Loucy (cell line): ENCODE measurements around the gene FAT1.

Source experiments
- H2AFZ ChIP-seq: fragments of 200-600 bp; sonication (generic); 2 replicates; pipeline ENCODE4 v1.6.0; 2016; ENCODE audit warnings: antibody characterized with exemption, mild to moderate bottlenecking, low read length, moderate library complexity
- H3F3A ChIP-seq: fragments of 200-600 bp; 2 replicates; pipeline ENCODE4 v1.6.0; 2016; ENCODE audit warnings: antibody characterized with exemption, low read depth, mild to moderate bottlenecking
- H3K27me3 ChIP-seq: fragments of 200-600 bp; sonication (generic); 2 replicates; pipeline ENCODE4 v1.6.1; 2014; ENCODE audit warnings: low read length, mild to moderate bottlenecking; ENCODE audit not compliant: insufficient read depth, poor library complexity, severe bottlenecking
- H3K36me3 ChIP-seq: fragments of 200-600 bp; sonication (generic); 2 replicates; pipeline ENCODE4 v1.6.1; 2016; ENCODE audit warnings: low read length; ENCODE audit not compliant: insufficient read depth
- H3K4me1 ChIP-seq: fragments of 200-600 bp; sonication (generic); 2 replicates; pipeline ENCODE4 v1.5.1; 2014; ENCODE audit warnings: low read length, mild to moderate bottlenecking; ENCODE audit not compliant: insufficient read depth, poor library complexity, severe bottlenecking
- H3K4me2 ChIP-seq: fragments of 200-600 bp; sonication (generic); 2 replicates; pipeline ENCODE4 v1.6.0; 2014; ENCODE audit warnings: antibody characterized with exemption, low read length, low read depth, mild to moderate bottlenecking; ENCODE audit not compliant: poor library complexity, severe bottlenecking
- H3K4me3 ChIP-seq: fragments of 200-600 bp; sonication (generic); 2 replicates; pipeline ENCODE4 v1.5.1; 2014; ENCODE audit warnings: low read length, mild to moderate bottlenecking, mixed read lengths; ENCODE audit not compliant: poor library complexity, severe bottlenecking
- H3K79me2 ChIP-seq: fragments of 200-600 bp; sonication (generic); 2 replicates; pipeline ENCODE4 v1.6.1; 2014; ENCODE audit warnings: low read length; ENCODE audit not compliant: insufficient read depth
- H3K9ac ChIP-seq: fragments of 200-600 bp; sonication (generic); 2 replicates; pipeline ENCODE4 v1.6.0; 2014; ENCODE audit warnings: mild to moderate bottlenecking, low read depth, low read length, moderate library complexity; ENCODE audit not compliant: poor library complexity, severe bottlenecking
- H3K9me2 ChIP-seq: fragments of 200-600 bp; sonication (generic); replicated peaks from 2 replicates; pipeline ENCODE4 v1.6.1; 2016; ENCODE audit warnings: low read depth, low read length, mixed read lengths
- H3K9me3 ChIP-seq: fragments of 200-600 bp; sonication (generic); 2 replicates; pipeline ENCODE4 v1.6.1; 2014; ENCODE audit warnings: mild to moderate bottlenecking, antibody characterized with exemption, low read length, low read depth; ENCODE audit not compliant: insufficient read depth
- H4K20me1 ChIP-seq: fragments of 200-600 bp; sonication (generic); 2 replicates; pipeline ENCODE4 v1.6.0; 2014; ENCODE audit warnings: antibody characterized with exemption, low read length, mild to moderate bottlenecking; ENCODE audit not compliant: insufficient read depth, poor library complexity, severe bottlenecking
- CTCF ChIP-seq: fragments of 200-600 bp; sonication (generic); conservative IDR thresholded peaks from 2 replicates; pipeline ENCODE4 v1.5.1; 2014; ENCODE audit warnings: mild to moderate bottlenecking, antibody characterized with exemption, low read length
- EZH2phosphoT487 ChIP-seq: fragments of 200-600 bp; IDR thresholded peaks from 2 replicates; pipeline ENCODE4 v1.6.1; 2018; ENCODE audit warnings: antibody characterized with exemption, mild to moderate bottlenecking, moderate library complexity, borderline replicate concordance

The FAT1 gene

GRCh38 chr4:186617921-186618320 is 105.7 kb downstream of the FAT1 start:
- no peaks in the 10 kb centered on the region for H4K20me1 ChIP-seq
- no peaks in the 10 kb centered on the region for H3F3A ChIP-seq
- H3K9ac ChIP-seq = no peak overlapping the region
- no peaks in the 10 kb centered on the region for H3K79me2 ChIP-seq
- TF ChIP-seq CTCF = no peak
- no peak for TF ChIP-seq EZH2phosphoT487
- no peak overlapping the region for H2AFZ ChIP-seq
- H3K4me3 ChIP-seq = no peak overlapping the region
- H3K9me3 ChIP-seq = no peaks in the 10 kb centered on the region
- H3K4me2 ChIP-seq = no peak overlapping the region
- no peaks in the 10 kb centered on the region for H3K27me3 ChIP-seq
- H3K9me2 ChIP-seq = no peaks in the 10 kb centered on the region
- H3K36me3 ChIP-seq = no peaks in the 10 kb centered on the region
- peaks cover 6% of the 10 kb centered on the region for H3K4me1 ChIP-seq

GRCh38 chr4:186607490-186607889 is 116.2 kb downstream of the FAT1 start:
- TF ChIP-seq EZH2phosphoT487 (no peak), CTCF (no peak)
- H3K4me1 ChIP-seq = no peaks in the 10 kb centered on the region
- no peaks in the 10 kb centered on the region for H3K36me3 ChIP-seq
- H3K4me2 ChIP-seq = no peak overlapping the region
- no peaks in the 10 kb centered on the region for H4K20me1 ChIP-seq
- no peak overlapping the region for H2AFZ ChIP-seq
- no peaks in the 10 kb centered on the region for H3K79me2 ChIP-seq
- no peaks in the 10 kb centered on the region for H3F3A ChIP-seq
- no peaks in the 10 kb centered on the region for H3K27me3 ChIP-seq
- H3K9me2 ChIP-seq = no peaks in the 10 kb centered on the region
- H3K9ac ChIP-seq = no peak overlapping the region
- no peak overlapping the region for H3K4me3 ChIP-seq
- no peaks in the 10 kb centered on the region; the same call in 1 of the 2 replicates for H3K9me3 ChIP-seq

- Histone ChIP-seq H3F3A (no peaks in the 10 kb centered on the region), H3K4me3 (no peak overlapping the region), H3K4me1 (no peaks in the 10 kb centered on the region), H3K36me3 (no peaks in the 10 kb centered on the region), H3K79me2 (no peaks in the 10 kb centered on the region), H2AFZ (no peak overlapping the region), H3K9me2 (no peaks in the 10 kb centered on the region), H3K9ac (no peak overlapping the region), H3K9me3 (no peaks in the 10 kb centered on the region; the same call in 1 of the 2 replicates), H3K27me3 (no peaks in the 10 kb centered on the region), H4K20me1 (no peaks in the 10 kb centered on the region), H3K4me2 (no peak overlapping the region)
- no peak for TF ChIP-seq CTCF
- no peak for TF ChIP-seq EZH2phosphoT487
These were observed 117.1 kb downstream of the FAT1 start for GRCh38 chr4:186606591-186606992.
